Measurements from ENCODE around the gene ZDHHC7. TPM values are rescaled to one million over a fixed set of nuclear protein-coding genes. Genes with fewer than 3 reads are reported as not detected.
"Not testable (repeated sequence)": the region's sequence is repeated elsewhere in the genome, so short reads cannot be mapped to it uniquely, and the experiment has no call there.

Gene ZDHHC7
- total RNA-seq, 4 donors from 2014 or later: 45.9 to 65.5 (median 54.3) TPM

DNA sequence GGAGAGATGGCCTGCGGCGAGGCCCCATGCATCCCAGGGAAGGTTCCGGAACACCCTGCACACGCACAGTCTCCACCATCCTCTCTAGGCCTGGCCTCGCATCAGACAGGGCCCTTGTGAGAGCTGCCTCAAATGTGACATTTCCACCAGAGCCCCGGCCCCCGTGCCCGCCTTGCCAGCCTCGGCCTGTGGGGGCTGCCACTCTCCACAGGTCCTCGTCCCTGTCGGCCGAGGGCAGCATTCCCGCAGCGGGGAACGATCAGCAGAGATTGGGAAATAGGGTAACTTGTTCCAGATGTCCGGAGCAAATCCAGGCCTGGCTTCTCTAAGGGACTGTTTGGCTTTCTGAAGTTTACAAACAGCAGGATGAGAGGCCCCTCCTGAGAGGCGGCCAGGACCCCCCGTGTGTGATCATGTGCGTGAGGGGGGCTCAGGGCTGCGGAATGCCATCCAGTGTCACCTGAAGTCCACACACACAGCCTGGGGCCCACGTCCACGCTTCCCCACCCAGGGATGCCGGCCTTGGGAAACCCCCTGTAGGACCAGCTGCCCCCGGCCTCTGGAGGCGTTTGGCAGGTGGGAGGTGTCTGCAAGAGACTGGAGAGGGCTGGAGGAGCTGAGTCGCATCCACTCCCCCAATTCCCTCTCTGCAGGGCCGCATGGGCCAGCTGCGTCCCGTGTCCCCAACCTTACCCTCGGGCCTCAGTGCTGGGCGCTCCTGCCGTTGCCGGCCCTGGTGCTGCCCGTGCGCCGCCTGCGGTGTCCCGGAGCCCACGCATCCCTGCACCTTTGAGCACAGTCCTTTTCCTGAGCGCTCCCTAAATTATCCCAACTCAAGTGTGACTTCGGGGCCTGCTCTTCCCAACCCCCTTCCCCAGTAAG is 70.4 kb downstream of the ZDHHC7 start:
- Histone ChIP-seq H3K4me3 (no peak overlapping the region), H3K9me3 (no peaks in the 10 kb centered on the region), H3K27me3 (no peaks in the 10 kb centered on the region), H3K4me1 (peaks cover 13% of the 10 kb centered on the region), H3K36me3 (no peaks in the 10 kb centered on the region), H3K27ac (peak overlapping the region; percentile 20)
- peak in 1 of 2 donors; percentile 81 for DNase-seq (ENCODE audit: low spot score in 2 of 2)
- 87% methylated on average over 20 of the region's 41 CpGs for WGBS
- TF ChIP-seq CTCF (IDR thresholded peaks at IDR 0.05) (no peak), EP300 (IDR thresholded peaks at IDR 0.05) (no peak), POLR2AphosphoS5 (IDR thresholded peaks at IDR 0.05) (no peak), POLR2A (IDR thresholded peaks at IDR 0.05) (no peak)

DNA sequence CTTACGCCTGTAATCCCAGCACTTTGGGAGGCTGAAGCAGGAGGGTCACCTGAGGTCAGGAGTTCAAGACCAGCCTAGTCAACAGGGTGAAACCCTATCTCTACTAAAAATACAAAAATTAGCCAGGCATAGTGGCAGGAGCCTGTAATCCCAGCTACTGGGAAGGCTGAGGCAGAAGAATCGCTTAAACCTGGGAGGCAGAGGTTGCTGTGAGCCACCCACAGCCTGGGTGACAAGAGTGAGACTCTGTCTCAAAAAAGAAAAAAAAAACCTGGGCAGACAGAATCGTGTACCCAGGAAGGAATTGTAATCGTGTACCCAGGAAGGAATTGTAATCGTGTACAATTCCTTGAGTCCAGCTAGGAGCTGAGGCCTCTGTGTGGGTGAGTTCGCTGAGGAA is 72.7 kb downstream of the ZDHHC7 start:
- DNase-seq (ENCODE audit: low spot score in 2 of 2); H3K27ac ChIP-seq; H3K36me3 ChIP-seq; H3K27me3 ChIP-seq; H3K4me3 ChIP-seq; H3K9me3 ChIP-seq: not testable (repeated sequence)
- 83% methylated on average over 6 of the region's 6 CpGs for WGBS
- peaks cover 22% of the 10 kb centered on the region for H3K4me1 ChIP-seq

DNA sequence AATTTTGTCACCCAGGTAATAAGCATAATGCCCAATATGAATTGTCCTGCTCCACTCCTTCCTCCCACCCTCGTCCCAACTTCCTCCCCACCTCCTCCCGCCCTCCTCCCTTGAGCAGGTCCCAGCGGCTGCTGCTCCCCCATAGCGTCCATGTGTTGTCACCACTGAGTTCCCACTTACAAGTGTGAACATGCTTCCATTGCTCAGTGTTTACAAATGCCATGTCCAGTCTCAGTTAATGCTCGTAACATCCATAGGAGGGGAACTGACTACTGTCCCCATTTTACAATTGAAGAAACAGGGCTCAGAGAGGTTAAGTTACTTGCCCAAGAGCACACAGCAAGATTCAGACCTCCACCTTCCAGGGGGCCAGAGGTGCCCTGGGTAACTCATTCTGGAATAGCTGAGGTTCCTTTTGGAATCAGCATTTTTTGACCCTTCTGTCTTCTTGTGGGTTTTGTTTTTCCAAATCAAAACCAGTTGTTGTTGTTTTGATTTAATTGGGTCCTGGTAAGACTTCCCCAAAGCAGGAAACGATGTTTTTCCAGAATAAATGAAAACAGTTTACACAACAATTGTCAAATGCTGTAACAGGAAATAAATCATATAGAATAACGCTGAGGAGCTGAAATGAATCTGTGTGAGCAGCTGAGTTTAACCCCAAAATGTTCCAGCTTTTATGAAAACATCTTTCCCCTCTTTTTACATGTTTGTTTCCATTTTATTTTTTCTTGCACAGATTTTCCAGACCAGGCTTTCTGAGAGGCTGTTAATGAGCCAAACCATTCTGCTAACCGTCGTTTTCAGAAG is 73.9 kb downstream of the ZDHHC7 start:
- Histone ChIP-seq H3K27me3 (no peaks in the 10 kb centered on the region), H3K27ac (no peak overlapping the region), H3K4me3 (no peak overlapping the region), H3K4me1 (peaks cover 25% of the 10 kb centered on the region), H3K36me3 (no peaks in the 10 kb centered on the region), H3K9me3 (no peaks in the 10 kb centered on the region)
- 59% methylated on average over 9 of the region's 9 CpGs for WGBS
- TF ChIP-seq CTCF (IDR thresholded peaks at IDR 0.05) (no peak), POLR2AphosphoS5 (IDR thresholded peaks at IDR 0.05) (no peak), POLR2A (IDR thresholded peaks at IDR 0.05) (no peak), EP300 (IDR thresholded peaks at IDR 0.05) (no peak)
- DNase-seq (ENCODE audit: low spot score in 2 of 2): no peak

GRCh38 chr16:84933774-84934631 is 77.3 kb downstream of the ZDHHC7 start:
- Histone ChIP-seq H3K36me3 (no peaks in the 10 kb centered on the region), H3K27ac (peak overlapping the region; percentile 73), H3K27me3 (no peaks in the 10 kb centered on the region), H3K4me1 (peaks cover 24% of the 10 kb centered on the region), H3K9me3 (no peaks in the 10 kb centered on the region), H3K4me3 (no peak overlapping the region)
- WGBS: 51% methylated on average over 11 of the region's 29 CpGs
- DNase-seq (ENCODE audit: low spot score in 2 of 2): peak in 1 of 2 donors; percentile 83
- TF ChIP-seq POLR2AphosphoS5 (IDR thresholded peaks at IDR 0.05) (peak in 1 of 3 donors; percentile 27), CTCF (IDR thresholded peaks at IDR 0.05) (no peak)

DNA sequence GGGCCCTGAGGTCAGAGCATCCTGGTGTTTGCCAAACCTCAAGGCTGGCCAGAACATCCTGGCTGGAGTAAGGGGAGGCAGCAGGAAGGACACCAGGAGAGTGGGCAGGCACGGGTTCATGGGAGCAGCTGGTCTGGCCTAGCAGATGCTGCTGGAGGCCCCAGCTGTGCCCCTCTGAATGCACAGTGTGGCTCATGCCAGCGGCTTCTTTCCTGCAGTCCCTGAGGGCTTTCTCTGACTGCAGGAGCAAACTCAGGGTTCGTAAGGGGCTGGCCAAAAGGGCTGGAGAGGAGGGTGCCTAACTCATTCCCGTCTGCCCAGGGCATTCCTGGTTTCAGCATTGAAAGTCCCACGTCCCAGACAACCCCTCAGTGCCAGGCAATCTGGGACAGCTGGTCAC is 78.7 kb downstream of the ZDHHC7 start:
- DNase-seq (ENCODE audit: low spot score in 2 of 2): no peak
- no CpG with 5 or more reads among the region's 5 CpGs for WGBS
- Histone ChIP-seq H3K27me3 (no peaks in the 10 kb centered on the region), H3K36me3 (no peaks in the 10 kb centered on the region), H3K4me1 (peaks cover 38% of the 10 kb centered on the region), H3K4me3 (no peak overlapping the region), H3K9me3 (no peaks in the 10 kb centered on the region), H3K27ac (no peak overlapping the region)
- TF ChIP-seq POLR2AphosphoS5 (IDR thresholded peaks at IDR 0.05): no peak

All from suprapubic skin (tissue), 4 donors.